ENCODE measurements around the gene PDZD8. TPM values are rescaled to one million over a fixed set of nuclear protein-coding genes. Genes with fewer than 3 reads are reported as not detected.

PDZD8 gene
- total RNA-seq, 1 experiment from 2014 or later, result 13.6 TPM

DNA sequence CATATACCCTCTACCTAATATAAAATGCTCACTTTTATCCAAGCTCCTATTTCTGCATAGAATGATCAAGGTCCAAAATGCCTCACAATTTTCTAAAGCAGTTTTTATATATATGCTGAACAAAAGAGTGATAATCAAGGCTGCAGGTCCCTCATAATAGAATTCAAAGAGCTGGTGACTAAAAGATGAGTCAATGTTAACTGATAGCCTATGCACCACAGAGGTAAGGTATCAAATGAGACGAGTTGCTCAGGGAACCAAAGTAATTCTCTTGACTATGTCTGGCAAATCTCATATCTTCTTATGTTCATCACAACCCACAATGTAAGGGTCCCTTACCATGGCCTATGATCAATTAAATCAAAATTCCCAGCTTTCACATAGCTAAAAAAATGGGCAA, 15.2 kb downstream of the PDZD8 start:
- H4K20me1 ChIP-seq (ENCODE audit: low read length), result peaks cover 4% of the 10 kb centered on the region; the same call in 1 of the 2 replicates
- BruUV-seq (replicated peaks), result no TSS peak
- intact Hi-C loops (cut with micrococcal nuclease), result no loop called here
- no peak overlapping the region for H3K4me3 ChIP-seq (ENCODE audit: low read length)
- H3K4me2 ChIP-seq (ENCODE audit: low read length), result peak overlapping the region; percentile 68
- H3K36me3 ChIP-seq (ENCODE audit: low read depth, low read length), result no peaks in the 10 kb centered on the region
- peaks cover 56% of the 10 kb centered on the region for H3K4me1 ChIP-seq (ENCODE audit: insufficient read depth, low read length)
- H3K9me3 ChIP-seq (ENCODE audit: low read length), result no peaks in the 10 kb centered on the region
- 0 out of 2 replicates have a peak overlapping the region, but pooled peaks have one; percentile 16 for H3K27ac ChIP-seq (ENCODE audit: low read length)
- peaks cover 97% of the 10 kb centered on the region for H3K79me2 ChIP-seq (ENCODE audit: low read length)
- CTCF ChIA-PET, result interaction anchor here (0.7 kb wide), 1 partner anchor 56 kb away, joined by 3 read pairs; no protein-coding TSS in a partner anchor
- no peaks in the 10 kb centered on the region for H3K27me3 ChIP-seq (ENCODE audit: low read length)
- no peaks in the 10 kb centered on the region for H3K9me2 ChIP-seq (replicated peaks; ENCODE audit: low read length)
- DNase-seq, result peak; percentile 44
- POLR2A ChIA-PET (ENCODE audit: unreplicated experiment), result interaction anchor here (0.5 kb wide), 2 partner anchors 10 to 15 kb away, joined by 7 to 15 read pairs; no protein-coding TSS in a partner anchor
- H3K9ac ChIP-seq (ENCODE audit: low read length), result no peak overlapping the region
- no peak overlapping the region for H2AFZ ChIP-seq (ENCODE audit: low read length)
- no peak for TF ChIP-seq EZH2phosphoT487 (IDR thresholded peaks at IDR 0.05; ENCODE audit: borderline replicate concordance, low read length)
- TF ChIP-seq EZH2 (IDR thresholded peaks at IDR 0.05; ENCODE audit: low read length, unreplicated experiment), result no peak
- TF ChIP-seq, protein P1, sequence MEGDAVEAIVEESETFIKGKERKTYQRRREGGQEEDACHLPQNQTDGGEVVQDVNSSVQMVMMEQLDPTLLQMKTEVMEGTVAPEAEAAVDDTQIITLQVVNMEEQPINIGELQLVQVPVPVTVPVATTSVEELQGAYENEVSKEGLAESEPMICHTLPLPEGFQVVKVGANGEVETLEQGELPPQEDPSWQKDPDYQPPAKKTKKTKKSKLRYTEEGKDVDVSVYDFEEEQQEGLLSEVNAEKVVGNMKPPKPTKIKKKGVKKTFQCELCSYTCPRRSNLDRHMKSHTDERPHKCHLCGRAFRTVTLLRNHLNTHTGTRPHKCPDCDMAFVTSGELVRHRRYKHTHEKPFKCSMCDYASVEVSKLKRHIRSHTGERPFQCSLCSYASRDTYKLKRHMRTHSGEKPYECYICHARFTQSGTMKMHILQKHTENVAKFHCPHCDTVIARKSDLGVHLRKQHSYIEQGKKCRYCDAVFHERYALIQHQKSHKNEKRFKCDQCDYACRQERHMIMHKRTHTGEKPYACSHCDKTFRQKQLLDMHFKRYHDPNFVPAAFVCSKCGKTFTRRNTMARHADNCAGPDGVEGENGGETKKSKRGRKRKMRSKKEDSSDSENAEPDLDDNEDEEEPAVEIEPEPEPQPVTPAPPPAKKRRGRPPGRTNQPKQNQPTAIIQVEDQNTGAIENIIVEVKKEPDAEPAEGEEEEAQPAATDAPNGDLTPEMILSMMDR (conservative IDR thresholded peaks at IDR 0.05; ENCODE audit: low read depth, low read length), result no peak
- peak; percentile 46 for ATAC-seq
- H3F3A ChIP-seq (ENCODE audit: low read length, unreplicated experiment), result peaks cover 5% of the 10 kb centered on the region

- intact Hi-C loops (cut with micrococcal nuclease), result no loop called here
- ATAC-seq (no peak), DNase-seq (no peak)
- no peak for TF ChIP-seq EZH2phosphoT487 (IDR thresholded peaks at IDR 0.05; ENCODE audit: borderline replicate concordance, low read length)
- TF ChIP-seq EZH2 (IDR thresholded peaks at IDR 0.05; ENCODE audit: low read length, unreplicated experiment), result no peak
- TF ChIP-seq, protein P1 (conservative IDR thresholded peaks at IDR 0.05; ENCODE audit: low read depth, low read length), result no peak
- no peaks in the 10 kb centered on the region for H3K9me2 ChIP-seq (replicated peaks; ENCODE audit: low read length)
- H3K4me1 ChIP-seq (ENCODE audit: insufficient read depth, low read length), result peaks cover 6% of the 10 kb centered on the region
- no peak overlapping the region for H3K4me2 ChIP-seq (ENCODE audit: low read length)
- peaks cover 90% of the 10 kb centered on the region for H3K79me2 ChIP-seq (ENCODE audit: low read length)
- H2AFZ ChIP-seq (ENCODE audit: low read length), result no peak overlapping the region
- POLR2A ChIA-PET (ENCODE audit: unreplicated experiment), result interaction anchor here (0.6 kb wide), 1 partner anchor 31 kb away, joined by 4 read pairs; no protein-coding TSS in a partner anchor
- H3F3A ChIP-seq (ENCODE audit: low read length, unreplicated experiment), result no peaks in the 10 kb centered on the region
- CTCF ChIA-PET, result interaction anchor here (0.6 kb wide), 1 partner anchor 15 kb away, joined by 5 read pairs; no protein-coding TSS in a partner anchor
- BruUV-seq (replicated peaks), result no TSS peak
- H3K9me3 ChIP-seq (ENCODE audit: low read length), result no peaks in the 10 kb centered on the region
- H3K27me3 ChIP-seq (ENCODE audit: low read length), result no peaks in the 10 kb centered on the region
- H3K9ac ChIP-seq (ENCODE audit: low read length), result no peak overlapping the region
- no peaks in the 10 kb centered on the region for H4K20me1 ChIP-seq (ENCODE audit: low read length)
- H3K36me3 ChIP-seq (ENCODE audit: low read depth, low read length), result no peaks in the 10 kb centered on the region
- H3K4me3 ChIP-seq (ENCODE audit: low read length), result no peak overlapping the region
- H3K27ac ChIP-seq (ENCODE audit: low read length), result no peak overlapping the region
Observed at GRCh38 chr10:117355072-117355471, 20.2 kb downstream of the PDZD8 start.

DNA sequence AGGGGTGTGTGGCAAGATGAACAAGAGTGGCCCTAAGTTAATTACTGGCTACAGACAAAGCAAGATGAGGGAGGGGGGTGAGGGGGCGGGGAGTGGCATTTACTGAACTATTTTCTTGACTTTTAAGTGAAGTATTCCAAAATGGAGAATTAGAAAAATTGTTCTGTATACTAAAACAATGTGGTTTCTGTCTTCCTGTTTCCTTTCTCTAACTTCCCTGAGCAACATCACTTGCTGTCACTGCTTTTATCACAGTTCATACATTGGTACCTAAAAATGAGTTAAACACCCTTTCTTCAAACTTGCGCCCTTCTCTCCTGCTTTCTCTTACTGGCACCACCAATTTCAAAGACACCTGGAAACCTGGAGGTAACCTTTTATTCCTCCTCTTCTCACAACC, 21.6 kb downstream of the PDZD8 start:
- H3K4me1 ChIP-seq (ENCODE audit: insufficient read depth, low read length), result no peaks in the 10 kb centered on the region
- H3K9ac ChIP-seq (ENCODE audit: low read length), result no peak overlapping the region
- ChIA-PET CTCF (no interaction called here), POLR2A (ENCODE audit: unreplicated experiment) (interaction anchor here (0.7 kb wide), 1 partner anchor 442 kb away, joined by 4 read pairs; no protein-coding TSS in a partner anchor)
- BruUV-seq (replicated peaks), result no TSS peak
- no peaks in the 10 kb centered on the region for H3K9me2 ChIP-seq (replicated peaks; ENCODE audit: low read length)
- H3F3A ChIP-seq (ENCODE audit: low read length, unreplicated experiment), result no peaks in the 10 kb centered on the region
- no peaks in the 10 kb centered on the region for H3K9me3 ChIP-seq (ENCODE audit: low read length)
- H3K4me2 ChIP-seq (ENCODE audit: low read length), result no peak overlapping the region
- peaks cover 83% of the 10 kb centered on the region for H3K79me2 ChIP-seq (ENCODE audit: low read length)
- no peak for ATAC-seq
- no peak for DNase-seq
- no peaks in the 10 kb centered on the region; the same call in 1 of the 2 replicates for H4K20me1 ChIP-seq (ENCODE audit: low read length)
- TF ChIP-seq EZH2 (IDR thresholded peaks at IDR 0.05; ENCODE audit: low read length, unreplicated experiment), result no peak
- TF ChIP-seq, protein P1 (conservative IDR thresholded peaks at IDR 0.05; ENCODE audit: low read depth, low read length), result no peak
- no peak for TF ChIP-seq EZH2phosphoT487 (IDR thresholded peaks at IDR 0.05; ENCODE audit: borderline replicate concordance, low read length)
- no peaks in the 10 kb centered on the region for H3K27me3 ChIP-seq (ENCODE audit: low read length)
- no peak overlapping the region for H3K27ac ChIP-seq (ENCODE audit: low read length)
- no peaks in the 10 kb centered on the region for H3K36me3 ChIP-seq (ENCODE audit: low read depth, low read length)
- no peak overlapping the region for H3K4me3 ChIP-seq (ENCODE audit: low read length)
- H2AFZ ChIP-seq (ENCODE audit: low read length), result no peak overlapping the region
- intact Hi-C loops (cut with micrococcal nuclease), result no loop called here
